ENCODE data around the gene ARHGAP28. TPM values are rescaled to one million over a fixed set of nuclear protein-coding genes. Genes with fewer than 3 reads are reported as not detected.
"Not testable (repeated sequence)": the region's sequence is repeated elsewhere in the genome, so short reads cannot be mapped to it uniquely, and the experiment has no call there.

The ARHGAP28 gene
- total RNA-seq, 4 donors from 2014 or later = 3.6 to 7.8 (median 6.0) TPM

GRCh38 chr18:6821356-6821755 lies 91.8 kb downstream of the ARHGAP28 start:
- Histone ChIP-seq H3K27ac (no peak overlapping the region), H3K36me3 (peaks cover 0 to 6% (median 0%) of the 10 kb centered on the region in 3 donors), H3K9me3 (peaks cover 0 to 15% (median 0%) of the 10 kb centered on the region in 4 donors), H3K27me3 (no peaks in the 10 kb centered on the region), H3K4me3 (no peak overlapping the region), H3K4me1 (no peaks in the 10 kb centered on the region)
- no peak for DNase-seq (ENCODE audit: low spot score in 2 of 2)
- WGBS, 2 donors = 53 to 71% methylated on average over 1 of the region's 1 CpG
- TF ChIP-seq POLR2A (IDR thresholded peaks at IDR 0.05) = no peak
- no peak for TF ChIP-seq EP300 (IDR thresholded peaks at IDR 0.05)
- no peak for TF ChIP-seq CTCF (IDR thresholded peaks at IDR 0.05)

GRCh38 chr18:6827161-6827560 lies 97.6 kb downstream of the ARHGAP28 start:
- H3K4me3 ChIP-seq; H3K4me1 ChIP-seq; H3K9me3 ChIP-seq; DNase-seq (ENCODE audit: low spot score in 2 of 2); H3K27me3 ChIP-seq; H3K27ac ChIP-seq: not testable (repeated sequence)
- peaks cover 0 to 21% (median 0%) of the 10 kb centered on the region in 3 donors for H3K36me3 ChIP-seq
- WGBS, 2 donors = 87 to 100% methylated on average over 2 to 4 of the region's 29 CpGs

GRCh38 chr18:6827566-6827965 lies 98.0 kb downstream of the ARHGAP28 start:
- WGBS, 2 donors = 95 to 97% methylated on average over 20 to 21 of the region's 30 CpGs
- H3K4me1 ChIP-seq; H3K9me3 ChIP-seq; DNase-seq (ENCODE audit: low spot score in 2 of 2); H3K4me3 ChIP-seq; H3K27ac ChIP-seq; H3K27me3 ChIP-seq: not testable (repeated sequence)
- peaks cover 0 to 21% (median 0%) of the 10 kb centered on the region in 3 donors for H3K36me3 ChIP-seq

GRCh38 chr18:6830916-6831315 lies 101.4 kb downstream of the ARHGAP28 start:
- TF ChIP-seq POLR2A (IDR thresholded peaks at IDR 0.05) (no peak), EP300 (IDR thresholded peaks at IDR 0.05) (no peak), CTCF (IDR thresholded peaks at IDR 0.05) (no peak)
- Histone ChIP-seq H3K4me3 (no peak overlapping the region), H3K27me3 (no peaks in the 10 kb centered on the region), H3K27ac (no peak overlapping the region), H3K9me3 (peaks cover 0 to 3% (median 0%) of the 10 kb centered on the region in 4 donors), H3K36me3 (peaks cover 0 to 14% (median 0%) of the 10 kb centered on the region in 3 donors), H3K4me1 (no peaks in the 10 kb centered on the region)
- WGBS, 2 donors = 97 to 100% methylated on average over 1 of the region's 1 CpG
- no peak for DNase-seq (ENCODE audit: low spot score in 2 of 2)

- Histone ChIP-seq H3K9me3 (peaks cover 0 to 3% (median 0%) of the 10 kb centered on the region in 4 donors), H3K4me1 (no peaks in the 10 kb centered on the region), H3K27ac (no peak overlapping the region), H3K36me3 (peaks cover 0 to 3% (median 0%) of the 10 kb centered on the region in 3 donors), H3K27me3 (no peaks in the 10 kb centered on the region), H3K4me3 (no peak overlapping the region)
- WGBS, 2 donors = 73 to 86% methylated on average over 1 of the region's 1 CpG
- TF ChIP-seq CTCF (IDR thresholded peaks at IDR 0.05) (no peak), POLR2A (IDR thresholded peaks at IDR 0.05) (no peak), EP300 (IDR thresholded peaks at IDR 0.05) (no peak)
- DNase-seq (ENCODE audit: low spot score in 2 of 2) = no peak
Observed at GRCh38 chr18:6835345-6835744, 105.8 kb downstream of the ARHGAP28 start.

GRCh38 chr18:6836331-6836730 lies 106.8 kb downstream of the ARHGAP28 start:
- Histone ChIP-seq H3K9me3 (peaks cover 0 to 3% (median 0%) of the 10 kb centered on the region in 4 donors), H3K36me3 (no peaks in the 10 kb centered on the region), H3K27me3 (no peaks in the 10 kb centered on the region), H3K4me1 (no peaks in the 10 kb centered on the region), H3K27ac (no peak overlapping the region), H3K4me3 (no peak overlapping the region)
- DNase-seq (ENCODE audit: low spot score in 2 of 2) = no peak
- 80 to 100% methylated on average over 1 of the region's 1 CpG for WGBS, 2 donors
- TF ChIP-seq POLR2A (IDR thresholded peaks at IDR 0.05) (no peak), EP300 (IDR thresholded peaks at IDR 0.05) (no peak)

GRCh38 chr18:6837904-6838303 lies 108.4 kb downstream of the ARHGAP28 start:
- no peak for TF ChIP-seq POLR2A (IDR thresholded peaks at IDR 0.05)
- no peaks in the 10 kb centered on the region for H3K9me3 ChIP-seq
- no peak overlapping the region for H3K4me3 ChIP-seq
- 93 to 98% methylated on average over 3 of the region's 3 CpGs for WGBS, 2 donors
- no peaks in the 10 kb centered on the region for H3K36me3 ChIP-seq
- H3K27me3 ChIP-seq = no peaks in the 10 kb centered on the region
- no peaks in the 10 kb centered on the region for H3K4me1 ChIP-seq
- no peak overlapping the region for H3K27ac ChIP-seq
- DNase-seq (ENCODE audit: low spot score in 2 of 2) = no peak
